ENCODE measurements around the gene DTNB.

Gene DTNB

DNA sequence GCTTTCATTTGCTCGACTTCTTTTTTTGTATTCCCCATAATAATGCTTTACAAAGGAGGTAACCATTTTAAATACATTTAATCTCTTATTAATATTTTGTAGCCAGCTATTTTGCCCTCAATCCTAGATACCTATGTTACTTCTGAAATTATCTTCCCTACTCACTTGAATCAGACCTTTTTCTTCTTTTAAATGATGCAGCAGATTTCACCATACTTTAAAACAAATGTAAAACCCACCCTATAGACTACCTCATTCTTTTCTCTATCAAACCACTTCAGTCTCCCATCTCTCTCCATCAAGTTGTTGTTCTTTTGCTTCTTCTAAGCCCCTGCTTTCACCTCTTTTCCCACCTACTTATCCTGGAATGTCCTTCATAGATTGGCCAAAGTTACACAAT, 180.2 kb downstream of the DTNB start:
- Histone ChIP-seq H3K9me2 (replicated peaks; ENCODE audit: insufficient read depth, low read length) (no peaks in the 10 kb centered on the region), H3K4me2 (ENCODE audit: low read depth, low read length, poor library complexity, severe bottlenecking) (no peak overlapping the region), H3K27me3 (ENCODE audit: low read length) (no peaks in the 10 kb centered on the region), H3K79me2 (ENCODE audit: insufficient read depth, low read length) (no peaks in the 10 kb centered on the region), H3K9me3 (ENCODE audit: insufficient read depth, low read length) (no peaks in the 10 kb centered on the region), H3K4me3 (ENCODE audit: insufficient read depth, low read length, poor library complexity, severe bottlenecking) (no peak overlapping the region), H3K36me3 (ENCODE audit: low read length) (no peaks in the 10 kb centered on the region), H3F3A (ENCODE audit: insufficient read depth) (no peaks in the 10 kb centered on the region), H3K9ac (ENCODE audit: low read length) (no peak overlapping the region), H4K20me1 (ENCODE audit: low read depth, low read length) (no peaks in the 10 kb centered on the region), H3K27ac (ENCODE audit: low read depth, low read length) (no peak overlapping the region), H2AFZ (ENCODE audit: low read depth, low read length, severe bottlenecking) (no peak overlapping the region)
- no peak for TF ChIP-seq CTCF (IDR thresholded peaks at IDR 0.05; ENCODE audit: insufficient read depth, low read length, poor library complexity, severe bottlenecking)
- TF ChIP-seq EZH2phosphoT487 (conservative IDR thresholded peaks at IDR 0.05; ENCODE audit: low read length): no peak

GRCh38 chr2:25492726-25493125, 180.7 kb downstream of the DTNB start:
- Histone ChIP-seq H3K4me3 (ENCODE audit: insufficient read depth, low read length, poor library complexity, severe bottlenecking) (no peak overlapping the region), H4K20me1 (ENCODE audit: low read depth, low read length) (no peaks in the 10 kb centered on the region), H3K9me2 (replicated peaks; ENCODE audit: insufficient read depth, low read length) (no peaks in the 10 kb centered on the region), H3K27ac (ENCODE audit: low read depth, low read length) (no peak overlapping the region), H3K36me3 (ENCODE audit: low read length) (no peaks in the 10 kb centered on the region), H3K9me3 (ENCODE audit: insufficient read depth, low read length) (no peaks in the 10 kb centered on the region), H3K79me2 (ENCODE audit: insufficient read depth, low read length) (no peaks in the 10 kb centered on the region), H3F3A (ENCODE audit: insufficient read depth) (no peaks in the 10 kb centered on the region), H3K27me3 (ENCODE audit: low read length) (no peaks in the 10 kb centered on the region), H3K9ac (ENCODE audit: low read length) (no peak overlapping the region), H3K4me2 (ENCODE audit: low read depth, low read length, poor library complexity, severe bottlenecking) (no peak overlapping the region), H2AFZ (ENCODE audit: low read depth, low read length, severe bottlenecking) (no peak overlapping the region)
- TF ChIP-seq CTCF (IDR thresholded peaks at IDR 0.05; ENCODE audit: insufficient read depth, low read length, poor library complexity, severe bottlenecking) (no peak), EZH2phosphoT487 (conservative IDR thresholded peaks at IDR 0.05; ENCODE audit: low read length) (no peak)

DNA sequence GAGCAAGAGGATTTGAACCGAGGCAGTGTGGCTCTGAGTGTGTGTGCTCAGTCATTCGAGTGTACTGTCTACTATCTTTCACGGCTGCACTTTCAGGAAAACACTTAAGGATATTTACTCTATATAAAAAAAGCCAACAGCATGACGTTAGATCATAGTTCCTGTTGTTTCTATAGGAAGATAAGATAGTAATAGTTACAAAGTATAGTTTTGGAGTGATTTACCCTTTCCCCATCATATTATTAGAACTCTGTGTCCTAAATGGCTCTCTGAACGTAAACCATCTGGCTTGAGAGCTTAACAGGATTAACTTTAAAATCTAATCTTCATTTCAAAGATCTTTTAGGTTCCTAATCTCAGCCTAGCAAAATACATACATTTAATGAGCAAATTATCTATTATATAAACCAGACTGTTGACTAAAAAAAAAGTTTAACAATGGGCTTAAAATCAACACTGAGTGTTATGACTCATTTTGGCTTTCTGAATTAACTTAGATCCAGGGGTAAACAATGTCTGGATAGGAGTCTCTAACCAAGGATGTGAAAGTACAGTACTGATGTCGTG, 181.3 kb downstream of the DTNB start:
- no peaks in the 10 kb centered on the region for H3K9me3 ChIP-seq (ENCODE audit: insufficient read depth, low read length)
- H3K4me2 ChIP-seq (ENCODE audit: low read depth, low read length, poor library complexity, severe bottlenecking): no peak overlapping the region
- no peak overlapping the region for H3K4me3 ChIP-seq (ENCODE audit: insufficient read depth, low read length, poor library complexity, severe bottlenecking)
- H2AFZ ChIP-seq (ENCODE audit: low read depth, low read length, severe bottlenecking): no peak overlapping the region
- no peaks in the 10 kb centered on the region for H4K20me1 ChIP-seq (ENCODE audit: low read depth, low read length)
- H3K9ac ChIP-seq (ENCODE audit: low read length): no peak overlapping the region
- no peaks in the 10 kb centered on the region for H3K9me2 ChIP-seq (replicated peaks; ENCODE audit: insufficient read depth, low read length)
- TF ChIP-seq EZH2phosphoT487 (conservative IDR thresholded peaks at IDR 0.05; ENCODE audit: low read length): no peak
- TF ChIP-seq CTCF (IDR thresholded peaks at IDR 0.05; ENCODE audit: insufficient read depth, low read length, poor library complexity, severe bottlenecking): no peak
- H3K36me3 ChIP-seq (ENCODE audit: low read length): no peaks in the 10 kb centered on the region
- no peaks in the 10 kb centered on the region for H3F3A ChIP-seq (ENCODE audit: insufficient read depth)
- no peaks in the 10 kb centered on the region for H3K27me3 ChIP-seq (ENCODE audit: low read length)
- no peak overlapping the region for H3K27ac ChIP-seq (ENCODE audit: low read depth, low read length)
- no peaks in the 10 kb centered on the region for H3K79me2 ChIP-seq (ENCODE audit: insufficient read depth, low read length)
